Activated B cell treated with CpG ODN at 0.5 μM for 24 hours (primary cell): Measurements from ENCODE around the gene ARAP3. TPM values are rescaled to one million over a fixed set of nuclear protein-coding genes. Genes with fewer than 3 reads are reported as not detected.
A peak's percentile ranks its signal among the peaks of the same experiment; 100 is the strongest.

ENCODE experiments used
- ATAC-seq: fragments of 200-7000 bp; cut with Tn5 transposase; one replicate; pipeline ENCODE4 v1.10.0; 2021; ENCODE audit warnings: low read depth, mild to moderate bottlenecking, moderate library complexity
- CTCF ChIA-PET: fragments of 350-600 bp; sonication (Branson Sonifier 250); formaldehyde crosslinking; loops from one replicate; lab custom pipeline; 2021; ENCODE audit warnings: antibody characterized with exemption; lab: Charles Lee
- POLR2A ChIA-PET: fragments of 350-600 bp; sonication (Branson Sonifier 250); formaldehyde crosslinking; loops from one replicate; lab custom pipeline; 2021; ENCODE audit warnings: antibody characterized with exemption; lab: Charles Lee
- DNase-seq: peaks from one replicate; pipeline ENCODE4 v3.0.0; 2022
- H3K27ac Mint-ChIP-seq: one replicate; pipeline ENCODE4 v1.8.0; 2020; ENCODE audit warnings: mixed read lengths
- H3K27me3 Mint-ChIP-seq: one replicate; pipeline ENCODE4 v1.8.0; 2021; ENCODE audit warnings: mixed read lengths
- H3K36me3 Mint-ChIP-seq: one replicate; pipeline ENCODE4 v1.8.0; 2021; ENCODE audit warnings: low read depth, mixed read lengths
- H3K4me1 Mint-ChIP-seq: one replicate; pipeline ENCODE4 v1.8.0; 2021; ENCODE audit warnings: mixed read lengths
- H3K4me3 Mint-ChIP-seq: one replicate; pipeline ENCODE4 v1.8.0; 2020; ENCODE audit warnings: mild to moderate bottlenecking, mixed read lengths
- H3K9me3 Mint-ChIP-seq: one replicate; pipeline ENCODE4 v1.8.0; 2020; ENCODE audit warnings: mixed read lengths
- intact Hi-C: fragments of 100-400 bp; cut with micrococcal nuclease; formaldehyde crosslinking; loops from one replicate; pipeline ENCODE4 v1.15.1; 2024
- total RNA-seq: library from RNA; stranded (reverse); gene quantifications from 2 replicates; pipeline ENCODE4 v1.2.3, GENCODE V29; 2022
- TF ChIP-seq, protein P1 (sequence below): fragments of 200-600 bp; IDR thresholded peaks from one replicate; pipeline ENCODE4 v1.8.0; 2022; ENCODE audit warnings: antibody characterized with exemption, mild to moderate bottlenecking

Gene ARAP3
- total RNA-seq, 1 donor from 2014 or later = 0.44 TPM

DNA sequence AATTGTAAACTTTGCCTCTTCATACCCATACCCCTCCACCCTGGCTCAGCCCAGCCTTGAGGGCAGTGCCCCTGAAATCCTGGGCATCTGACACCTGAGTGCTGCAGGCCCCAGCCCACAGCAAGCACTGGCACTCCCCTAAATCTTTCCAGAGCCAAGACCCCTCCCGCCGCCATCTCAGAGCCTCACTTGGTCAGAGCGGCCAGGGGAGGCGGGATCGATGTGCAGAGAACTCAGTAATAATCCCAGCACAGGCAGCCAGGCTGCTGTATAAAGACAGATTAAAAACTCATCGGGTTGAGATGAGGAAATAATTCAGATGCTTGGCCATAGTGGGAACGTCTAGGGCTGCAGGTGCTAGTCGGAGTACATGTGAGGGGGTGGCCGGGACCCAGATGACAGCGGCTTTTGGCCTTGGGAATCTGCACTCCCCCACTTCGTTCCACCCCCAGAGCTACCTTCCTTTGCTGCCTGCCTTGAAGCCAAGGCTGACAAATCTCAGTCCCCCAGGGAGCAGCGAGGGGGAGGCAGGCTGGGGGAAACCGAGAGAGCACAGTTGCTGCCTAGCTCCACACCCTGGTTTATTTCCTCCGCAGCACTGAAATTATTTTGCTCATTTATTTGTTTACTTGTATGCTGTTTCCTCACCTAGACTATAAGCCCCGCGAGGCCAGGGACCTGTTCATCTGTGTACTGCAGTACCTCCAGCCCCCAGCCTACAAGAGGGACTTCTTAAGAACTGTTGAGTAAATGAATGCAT is 19.5 kb upstream of the ARAP3 start:
- intact Hi-C loops = loop anchor here (1.0 to 2.0 kb wide), 5 partner anchors 125 to 259 kb away; no protein-coding TSS in a partner anchor
- POLR2A ChIA-PET = interaction anchor here (1.1 to 1.5 kb wide), 3 partner anchors 9 to 223 kb away, joined by 3 to 4 read pairs (median 3); partner anchors contain the start of gene DELE1
- H3K4me3 Mint-ChIP-seq = no peak overlapping the region
- no peak overlapping the region for H3K27ac Mint-ChIP-seq
- CTCF ChIA-PET = interaction anchor here (0.8 to 2.6 kb wide), 8 partner anchors 9 to 268 kb away, joined by 3 to 29 read pairs (median 8); partner anchors contain the start of gene PCDH1
- peak; percentile 26 for DNase-seq
- no peaks in the 10 kb centered on the region for H3K9me3 Mint-ChIP-seq
- peak; percentile 73 for ATAC-seq
- TF ChIP-seq, protein P1, sequence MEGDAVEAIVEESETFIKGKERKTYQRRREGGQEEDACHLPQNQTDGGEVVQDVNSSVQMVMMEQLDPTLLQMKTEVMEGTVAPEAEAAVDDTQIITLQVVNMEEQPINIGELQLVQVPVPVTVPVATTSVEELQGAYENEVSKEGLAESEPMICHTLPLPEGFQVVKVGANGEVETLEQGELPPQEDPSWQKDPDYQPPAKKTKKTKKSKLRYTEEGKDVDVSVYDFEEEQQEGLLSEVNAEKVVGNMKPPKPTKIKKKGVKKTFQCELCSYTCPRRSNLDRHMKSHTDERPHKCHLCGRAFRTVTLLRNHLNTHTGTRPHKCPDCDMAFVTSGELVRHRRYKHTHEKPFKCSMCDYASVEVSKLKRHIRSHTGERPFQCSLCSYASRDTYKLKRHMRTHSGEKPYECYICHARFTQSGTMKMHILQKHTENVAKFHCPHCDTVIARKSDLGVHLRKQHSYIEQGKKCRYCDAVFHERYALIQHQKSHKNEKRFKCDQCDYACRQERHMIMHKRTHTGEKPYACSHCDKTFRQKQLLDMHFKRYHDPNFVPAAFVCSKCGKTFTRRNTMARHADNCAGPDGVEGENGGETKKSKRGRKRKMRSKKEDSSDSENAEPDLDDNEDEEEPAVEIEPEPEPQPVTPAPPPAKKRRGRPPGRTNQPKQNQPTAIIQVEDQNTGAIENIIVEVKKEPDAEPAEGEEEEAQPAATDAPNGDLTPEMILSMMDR = no peak
- no peaks in the 10 kb centered on the region for H3K36me3 Mint-ChIP-seq
- H3K27me3 Mint-ChIP-seq = peaks cover 57% of the 10 kb centered on the region
- peaks cover 20% of the 10 kb centered on the region for H3K4me1 Mint-ChIP-seq

DNA sequence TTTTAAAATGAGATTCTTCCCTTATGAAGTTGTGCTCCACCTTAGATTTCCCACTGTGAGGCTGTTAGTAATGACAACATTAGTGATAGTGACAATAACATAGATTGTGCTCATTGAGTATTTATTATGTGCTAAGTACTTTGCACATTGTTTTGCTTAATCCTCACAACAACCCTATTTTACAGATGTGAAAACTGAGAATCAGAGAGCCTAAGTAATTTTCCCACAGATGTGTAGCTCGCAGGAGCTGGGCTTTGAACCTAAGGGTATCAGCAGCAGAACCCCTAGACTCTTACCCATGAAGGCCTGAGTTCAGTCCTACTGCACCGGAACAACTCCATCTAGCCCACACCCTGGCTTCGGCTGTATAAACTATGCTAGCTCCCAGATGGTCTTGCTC is 15.6 kb upstream of the ARAP3 start:
- H3K4me3 Mint-ChIP-seq = no peak overlapping the region
- POLR2A ChIA-PET = no interaction called here

DNA sequence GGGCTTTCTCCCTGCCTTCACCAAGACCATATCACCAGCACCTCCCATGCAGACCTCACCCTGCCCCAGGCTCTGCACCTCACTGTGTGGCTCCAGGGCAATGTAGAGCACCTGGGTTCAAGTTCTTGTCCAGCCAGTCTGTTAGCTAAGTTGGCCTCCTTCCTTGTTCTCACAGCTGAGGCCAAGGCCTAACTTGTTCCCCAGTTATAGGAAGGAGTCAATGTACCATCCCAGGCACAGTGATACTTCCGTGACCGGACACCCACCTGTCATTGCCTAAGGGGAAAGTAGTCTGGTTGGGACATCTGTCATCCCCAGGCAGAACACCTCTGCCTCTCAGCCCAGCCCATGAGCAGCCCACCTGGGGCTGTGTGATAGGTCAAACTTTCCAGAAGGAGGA is 14.4 kb upstream of the ARAP3 start:
- ChIA-PET POLR2A (no interaction called here), CTCF (interaction anchor here (1.5 to 9.3 kb wide), 2 partner anchors 32 to 263 kb away, joined by 3 to 133 read pairs; partner anchors contain the start of gene PCDH12)
- no peak for ATAC-seq
- Mint-ChIP-seq H3K27ac (no peak overlapping the region), H3K27me3 (peaks cover 66% of the 10 kb centered on the region), H3K36me3 (no peaks in the 10 kb centered on the region), H3K9me3 (no peaks in the 10 kb centered on the region), H3K4me3 (no peak overlapping the region), H3K4me1 (peaks cover 15% of the 10 kb centered on the region)
- intact Hi-C loops = no loop called here
- DNase-seq = no peak
- TF ChIP-seq, protein P1 = no peak

More for the DNA sequence above, 15.6 kb upstream of the ARAP3 start:
- peaks cover 65% of the 10 kb centered on the region for H3K27me3 Mint-ChIP-seq
- H3K4me1 Mint-ChIP-seq = peaks cover 19% of the 10 kb centered on the region
- H3K9me3 Mint-ChIP-seq = no peaks in the 10 kb centered on the region
- DNase-seq (no peak), ATAC-seq (no peak)
- intact Hi-C loops = no loop called here
- no peak overlapping the region for H3K27ac Mint-ChIP-seq
- H3K36me3 Mint-ChIP-seq = no peaks in the 10 kb centered on the region
- CTCF ChIA-PET = interaction anchor here (1.5 to 9.3 kb wide), 2 partner anchors 33 to 262 kb away, joined by 3 to 133 read pairs; partner anchors contain the start of gene PCDH12
- TF ChIP-seq, protein P1 = no peak

DNA sequence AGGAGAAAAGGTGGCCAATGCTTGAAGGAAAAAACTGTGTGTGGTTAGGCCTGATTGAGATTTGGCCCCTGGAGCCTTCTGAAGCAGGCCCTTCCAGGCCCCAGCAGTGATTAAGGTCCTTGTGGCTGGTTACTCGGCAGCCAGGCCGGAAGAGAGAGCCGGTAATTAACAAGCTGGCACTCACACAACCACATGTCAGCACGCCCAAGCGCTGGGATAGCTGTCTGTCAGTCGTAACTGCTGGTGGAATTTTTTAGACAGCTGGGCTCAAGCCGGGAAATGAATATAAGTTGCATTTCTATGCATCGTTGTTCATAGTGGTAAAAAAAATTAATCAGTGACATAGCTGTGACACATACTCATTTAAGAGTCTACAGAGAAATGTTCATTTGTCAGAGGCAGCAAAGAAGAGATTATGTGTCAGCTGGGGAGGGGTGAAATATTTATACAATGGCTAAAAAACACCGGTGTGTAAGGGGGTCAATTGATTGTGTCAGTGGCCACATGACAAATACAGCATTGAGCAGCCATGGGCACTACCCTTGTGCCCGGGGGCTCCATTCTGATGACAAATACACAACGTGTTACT is 13.7 kb upstream of the ARAP3 start:
- Mint-ChIP-seq H3K36me3 (no peaks in the 10 kb centered on the region), H3K4me3 (no peak overlapping the region), H3K9me3 (no peaks in the 10 kb centered on the region), H3K27me3 (peaks cover 66% of the 10 kb centered on the region), H3K27ac (no peak overlapping the region), H3K4me1 (peaks cover 11% of the 10 kb centered on the region)
- ChIA-PET CTCF (interaction anchor here (9.3 kb wide), 1 partner anchor 264 kb away, joined by 133 read pairs; the partner anchor contains the start of gene PCDH12), POLR2A (no interaction called here)
- TF ChIP-seq, protein P1 = no peak
- no peak for ATAC-seq
- DNase-seq = no peak
- intact Hi-C loops = no loop called here

DNA sequence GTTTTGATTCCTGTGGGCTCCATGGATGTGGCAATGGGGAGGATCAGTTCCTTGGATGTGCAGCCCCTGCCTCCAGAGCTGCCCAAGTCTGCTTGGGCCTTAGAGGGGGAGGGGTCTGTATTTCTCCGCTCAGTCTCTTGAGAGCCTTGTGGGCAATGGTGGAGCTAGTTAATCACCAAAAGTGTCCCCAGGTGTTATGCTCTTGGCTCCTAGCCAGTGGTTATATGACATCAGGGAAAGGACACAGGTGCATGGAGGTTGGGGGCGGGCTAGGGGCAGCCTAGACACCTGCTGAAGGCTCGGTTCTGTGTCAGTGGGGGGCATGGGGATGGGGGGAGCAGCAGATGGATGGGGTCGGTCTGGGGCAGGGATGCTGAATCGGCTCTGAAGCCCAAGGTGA is 12.4 kb upstream of the ARAP3 start:
- no peaks in the 10 kb centered on the region for H3K9me3 Mint-ChIP-seq
- ChIA-PET POLR2A (no interaction called here), CTCF (interaction anchor here (1.6 to 9.3 kb wide), 3 partner anchors 180 to 265 kb away, joined by 4 to 133 read pairs (median 109); partner anchors contain the start of genes PCDH1 and PCDH12)
- no peak overlapping the region for H3K4me3 Mint-ChIP-seq
- H3K36me3 Mint-ChIP-seq = no peaks in the 10 kb centered on the region
- no peak overlapping the region for H3K27ac Mint-ChIP-seq
- no peak for DNase-seq
- peaks cover 63% of the 10 kb centered on the region for H3K27me3 Mint-ChIP-seq
- peaks cover 11% of the 10 kb centered on the region for H3K4me1 Mint-ChIP-seq
- TF ChIP-seq, protein P1 = no peak
- intact Hi-C loops = loop anchor here (5.0 kb wide), 1 partner anchor 1003 kb away; no protein-coding TSS in a partner anchor
- no peak for ATAC-seq
